ENCODE measurements around the gene C2orf49.

DNA sequence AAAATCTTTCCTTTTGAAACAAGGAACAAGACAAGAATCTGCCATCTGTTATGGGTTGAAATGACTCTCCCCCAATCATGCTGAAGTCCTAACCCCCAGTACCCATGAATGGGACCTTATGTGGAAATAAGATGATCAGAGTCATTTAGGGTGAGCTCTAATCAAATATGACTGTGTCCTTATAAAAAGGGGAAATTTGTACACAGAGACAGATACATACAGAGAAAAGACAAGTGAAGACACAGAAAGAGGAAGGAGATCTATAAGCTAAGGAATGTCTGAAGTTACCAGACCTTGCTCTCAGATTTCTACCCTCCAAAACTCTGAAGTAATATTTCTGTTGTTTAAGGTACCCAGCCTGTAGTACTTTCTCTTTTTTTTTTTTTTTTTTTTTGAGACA lies 23.5 kb upstream of the C2orf49 start:
- TF ChIP-seq EZH2phosphoT487 (IDR thresholded peaks at IDR 0.05; ENCODE audit: low read depth), result no peak
- TF ChIP-seq, protein P1, sequence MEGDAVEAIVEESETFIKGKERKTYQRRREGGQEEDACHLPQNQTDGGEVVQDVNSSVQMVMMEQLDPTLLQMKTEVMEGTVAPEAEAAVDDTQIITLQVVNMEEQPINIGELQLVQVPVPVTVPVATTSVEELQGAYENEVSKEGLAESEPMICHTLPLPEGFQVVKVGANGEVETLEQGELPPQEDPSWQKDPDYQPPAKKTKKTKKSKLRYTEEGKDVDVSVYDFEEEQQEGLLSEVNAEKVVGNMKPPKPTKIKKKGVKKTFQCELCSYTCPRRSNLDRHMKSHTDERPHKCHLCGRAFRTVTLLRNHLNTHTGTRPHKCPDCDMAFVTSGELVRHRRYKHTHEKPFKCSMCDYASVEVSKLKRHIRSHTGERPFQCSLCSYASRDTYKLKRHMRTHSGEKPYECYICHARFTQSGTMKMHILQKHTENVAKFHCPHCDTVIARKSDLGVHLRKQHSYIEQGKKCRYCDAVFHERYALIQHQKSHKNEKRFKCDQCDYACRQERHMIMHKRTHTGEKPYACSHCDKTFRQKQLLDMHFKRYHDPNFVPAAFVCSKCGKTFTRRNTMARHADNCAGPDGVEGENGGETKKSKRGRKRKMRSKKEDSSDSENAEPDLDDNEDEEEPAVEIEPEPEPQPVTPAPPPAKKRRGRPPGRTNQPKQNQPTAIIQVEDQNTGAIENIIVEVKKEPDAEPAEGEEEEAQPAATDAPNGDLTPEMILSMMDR (IDR thresholded peaks at IDR 0.05; ENCODE audit: low read depth, low read length), result no peak
